Large intestine (tissue), 3 donors: ENCODE results near the gene SCN1A. TPM values are rescaled to one million over a fixed set of nuclear protein-coding genes. Genes with fewer than 3 reads are reported as not detected.

ENCODE experiments used
- DNase-seq, 2 donors: peaks; one replicate each; pipeline versions ENCODE4 v3.0.0 to v3.0.0-alpha.2; 2013
- H3K27ac ChIP-seq: one replicate; pipeline ENCODE4 v1.5.1; 2013; ENCODE audit warnings: low read length
- H3K27me3 ChIP-seq: 2 replicates; pipeline ENCODE4 v1.6.1; 2013; ENCODE audit warnings: low read length; ENCODE audit not compliant: control insufficient read depth, insufficient read depth
- H3K36me3 ChIP-seq: 2 replicates; pipeline ENCODE4 v1.6.1; 2013; ENCODE audit warnings: low read length; ENCODE audit not compliant: control insufficient read depth, insufficient read depth
- H3K4me1 ChIP-seq: one replicate; pipeline ENCODE4 v1.6.1; 2013; ENCODE audit warnings: low read length; ENCODE audit not compliant: control insufficient read depth, insufficient read depth
- H3K4me3 ChIP-seq: one replicate; pipeline ENCODE4 v1.5.1; 2013; ENCODE audit warnings: low read length
- H3K9me3 ChIP-seq: one replicate; pipeline ENCODE4 v1.6.1; 2013; ENCODE audit warnings: mild to moderate bottlenecking, low read depth, low read length, moderate library complexity; ENCODE audit not compliant: control insufficient read depth
- WGBS: methylation state at CpG from one replicate; pipeline ENCODE4 v1.1.5; 2013; ENCODE audit warnings: low lambda C conversion rate; ENCODE audit not compliant: insufficient coverage; 5-methylcytosine and 5-hydroxymethylcytosine counted together
- polyA plus RNA-seq: library from polyadenylated mRNA; unstranded; fragments of 120-200 nt; gene quantifications from one replicate; pipeline ENCODE4 v1.2.1, GENCODE V29; 2013

Gene SCN1A
- polyA plus RNA-seq, 1 donor = 0.21 TPM

- Histone ChIP-seq H3K27me3 (no peaks in the 10 kb centered on the region), H3K9me3 (peaks cover 4% of the 10 kb centered on the region), H3K4me1 (peaks cover 12% of the 10 kb centered on the region), H3K36me3 (no peaks in the 10 kb centered on the region), H3K27ac (peak within 1 kb of the TSS; percentile 86), H3K4me3 (peak within 1 kb of the TSS; percentile 76)
- WGBS = 0% methylated on average over 1 of the region's 55 CpGs
- DNase-seq = peak; percentile 91 to 98
These were observed 173.9 kb downstream of the SCN1A start, which contains the start of gene TTC21B for GRCh38 chr2:165953655-165954606. Gene TTC21B, minus strand, starts transcription at chr2:165953776. Its CDS starts 71 bp downstream, at chr2:165953705.

- H3K27me3 ChIP-seq = no peaks in the 10 kb centered on the region
- H3K27ac ChIP-seq = peak overlapping the region; percentile 86
- peaks cover 12% of the 10 kb centered on the region for H3K4me1 ChIP-seq
- peaks cover 4% of the 10 kb centered on the region for H3K36me3 ChIP-seq
- peaks cover 4% of the 10 kb centered on the region for H3K9me3 ChIP-seq
- no CpG with 5 or more reads among the region's 24 CpGs for WGBS
- DNase-seq = no peak
- peak overlapping the region; percentile 76 for H3K4me3 ChIP-seq
These were observed 174.5 kb downstream of the SCN1A start for GRCh38 chr2:165953306-165953654.

GRCh38 chr2:165952741-165953211, 175.0 kb downstream of the SCN1A start:
- peak; percentile 4 to 32 for DNase-seq
- H3K4me1 ChIP-seq = peaks cover 12% of the 10 kb centered on the region
- H3K27ac ChIP-seq = peak overlapping the region; percentile 86
- H3K9me3 ChIP-seq = peaks cover 4% of the 10 kb centered on the region
- H3K4me3 ChIP-seq = peak overlapping the region; percentile 76
- H3K36me3 ChIP-seq = peaks cover 6% of the 10 kb centered on the region
- no peaks in the 10 kb centered on the region for H3K27me3 ChIP-seq
- WGBS = 10% methylated on average over 2 of the region's 4 CpGs

GRCh38 chr2:165952085-165952484, 175.7 kb downstream of the SCN1A start:
- DNase-seq = no peak
- Histone ChIP-seq H3K36me3 (peaks cover 10% of the 10 kb centered on the region), H3K27ac (no peak overlapping the region), H3K4me1 (peaks cover 12% of the 10 kb centered on the region), H3K4me3 (no peak overlapping the region), H3K9me3 (peaks cover 4% of the 10 kb centered on the region), H3K27me3 (no peaks in the 10 kb centered on the region)
- WGBS = no CpG with 5 or more reads among the region's 1 CpG

- no peaks in the 10 kb centered on the region for H3K9me3 ChIP-seq
- H3K27ac ChIP-seq = no peak overlapping the region
- peaks cover 12% of the 10 kb centered on the region for H3K4me1 ChIP-seq
- H3K27me3 ChIP-seq = no peaks in the 10 kb centered on the region
- peaks cover 13% of the 10 kb centered on the region for H3K36me3 ChIP-seq
- DNase-seq = no peak
- no peak overlapping the region for H3K4me3 ChIP-seq
- WGBS = no CpG with 5 or more reads among the region's 3 CpGs
These were observed 177.4 kb downstream of the SCN1A start for GRCh38 chr2:165950438-165950837.

- WGBS = 100% methylated on average over 1 of the region's 1 CpG
- Histone ChIP-seq H3K36me3 (peaks cover 29% of the 10 kb centered on the region), H3K27me3 (no peaks in the 10 kb centered on the region), H3K4me1 (no peaks in the 10 kb centered on the region), H3K4me3 (no peak overlapping the region), H3K9me3 (no peaks in the 10 kb centered on the region), H3K27ac (no peak overlapping the region)
- no peak for DNase-seq
These were observed 186.0 kb downstream of the SCN1A start for GRCh38 chr2:165941827-165942226.

GRCh38 chr2:165938237-165938636, 189.6 kb downstream of the SCN1A start:
- Histone ChIP-seq H3K36me3 (peaks cover 31% of the 10 kb centered on the region), H3K9me3 (no peaks in the 10 kb centered on the region), H3K27ac (no peak overlapping the region), H3K27me3 (no peaks in the 10 kb centered on the region), H3K4me3 (no peak overlapping the region), H3K4me1 (no peaks in the 10 kb centered on the region)
- no peak for DNase-seq
- no CpG with 5 or more reads among the region's 1 CpG for WGBS

Other genes starting within 250 kb of the SCN1A start
- gene TTC21B, start 174.2 kb downstream of the SCN1A start, polyA plus RNA-seq = 17.8 TPM
- 7.3 TPM for gene SCN9A, start 247.9 kb upstream of the SCN1A start, polyA plus RNA-seq